Neuronal stem cell (in vitro differentiated cells): Measurements from ENCODE around the gene PARD3B.
A peak's percentile ranks its signal among the peaks of the same experiment; 100 is the strongest.

Experiments
- DNase-seq: peaks from one replicate; pipeline ENCODE4 v3.0.0-alpha.2; 2013; ENCODE audit warnings: low spot score
- H2AFZ ChIP-seq: one replicate; pipeline ENCODE4 v1.6.1; 2013; ENCODE audit warnings: mild to moderate bottlenecking, low read length, inconsistent platforms
- H2AK5ac ChIP-seq: 2 replicates; pipeline ENCODE4 v1.6.1; 2013; ENCODE audit warnings: low read depth, mild to moderate bottlenecking, inconsistent platforms, low read length, moderate library complexity, mixed read lengths
- H2BK120ac ChIP-seq: 2 replicates; pipeline ENCODE4 v1.6.1; 2013; ENCODE audit warnings: low read depth, mild to moderate bottlenecking, inconsistent platforms, low read length, moderate library complexity, mixed read lengths
- H2BK12ac ChIP-seq: one replicate; pipeline ENCODE4 v1.6.1; 2013; ENCODE audit warnings: low read length, inconsistent platforms
- H2BK15ac ChIP-seq: 2 replicates; pipeline ENCODE4 v1.6.1; 2013; ENCODE audit warnings: mild to moderate bottlenecking, low read length, inconsistent platforms, mixed read lengths
- H2BK5ac ChIP-seq: one replicate; pipeline ENCODE4 v1.6.1; 2013; ENCODE audit warnings: inconsistent platforms, mild to moderate bottlenecking, low read length, moderate library complexity
- H3K14ac ChIP-seq: one replicate; pipeline ENCODE4 v1.6.1; 2013; ENCODE audit warnings: low read length, inconsistent platforms
- H3K18ac ChIP-seq: 2 replicates; pipeline ENCODE4 v1.6.1; 2013; ENCODE audit warnings: low read length, inconsistent platforms
- H3K23ac ChIP-seq: 2 replicates; pipeline ENCODE4 v1.6.1; 2013; ENCODE audit warnings: low read depth, mild to moderate bottlenecking, mixed read lengths, low read length, inconsistent platforms; ENCODE audit not compliant: poor library complexity
- H3K27ac ChIP-seq: replicated peaks from 3 replicates; pipeline ENCODE4 v1.5.1; 2013; ENCODE audit warnings: low read length, inconsistent platforms
- H3K27me3 ChIP-seq, 3 experiments: 2 replicates each; pipeline ENCODE4 v1.6.1; 2013; ENCODE audit warnings: low read length in 3 of 3, mild to moderate bottlenecking in 2 of 3, inconsistent platforms in 1 of 3, low read depth in 1 of 3, mixed read lengths in 1 of 3, moderate library complexity in 1 of 3; ENCODE audit not compliant: control insufficient read depth in 3 of 3, insufficient read depth in 3 of 3
- H3K36me3 ChIP-seq, 2 donors: replicated peaks in 1 of 2; 2 replicates each; pipeline ENCODE4 v1.6.1; 2013; ENCODE audit warnings: low read length in 2 of 2; ENCODE audit not compliant: control insufficient read depth in 2 of 2, insufficient read depth in 2 of 2
- H3K4ac ChIP-seq: 2 replicates; pipeline ENCODE4 v1.6.1; 2013; ENCODE audit warnings: inconsistent platforms, mild to moderate bottlenecking, low read length, moderate library complexity
- H3K4me1 ChIP-seq, 2 donors: 1 replicate in 1 of 2; 2 replicates in 1 of 2; pipeline ENCODE4 v1.6.1; 2013; ENCODE audit warnings: low read length in 2 of 2, low read depth in 1 of 2; ENCODE audit not compliant: control insufficient read depth in 2 of 2, insufficient read depth in 1 of 2
- H3K4me2 ChIP-seq: one replicate; pipeline ENCODE4 v1.6.1; 2013; ENCODE audit warnings: mild to moderate bottlenecking, low read length, inconsistent platforms; ENCODE audit not compliant: insufficient read depth, poor library complexity, severe bottlenecking
- H3K4me3 ChIP-seq, 2 donors: 2 replicates each; pipeline ENCODE4 v1.5.1; 2013; ENCODE audit warnings: low read length in 2 of 2, mild to moderate bottlenecking in 2 of 2, inconsistent platforms in 1 of 2, moderate library complexity in 1 of 2
- H3K79me1 ChIP-seq: one replicate; pipeline ENCODE4 v1.6.1; 2013; ENCODE audit warnings: low read depth, mild to moderate bottlenecking, inconsistent platforms, low read length, moderate library complexity
- H3K9ac ChIP-seq: one replicate; pipeline ENCODE4 v1.6.1; 2013; ENCODE audit warnings: mild to moderate bottlenecking, low read depth, low read length, inconsistent platforms; ENCODE audit not compliant: poor library complexity
- H3K9me3 ChIP-seq, 2 donors: replicated peaks in 1 of 2; 2 replicates each; pipeline versions ENCODE3 to v1.6.1; 2013; ENCODE audit warnings: low read length in 2 of 2, mild to moderate bottlenecking in 2 of 2, inconsistent platforms in 1 of 2, low read depth in 1 of 2, mixed read lengths in 1 of 2, moderate library complexity in 1 of 2; ENCODE audit not compliant: control insufficient read depth in 2 of 2, insufficient read depth in 1 of 2
- H4K8ac ChIP-seq: one replicate; pipeline ENCODE4 v1.6.1; 2013; ENCODE audit warnings: low read depth, mild to moderate bottlenecking, inconsistent platforms, low read length, moderate library complexity
- H4K91ac ChIP-seq: one replicate; pipeline ENCODE4 v1.6.1; 2013; ENCODE audit warnings: low read length, low read depth, mild to moderate bottlenecking, inconsistent platforms; ENCODE audit not compliant: poor library complexity
- WGBS, 2 donors: extraction: QIAGEN DNeasy Blood & Tissue Kit; methylation state at CpG; one replicate each; pipeline ENCODE4 v1.1.7; 2013; ENCODE audit warnings: missing lambda C conversion rate in 2 of 2, mixed read lengths in 1 of 2; ENCODE audit not compliant: insufficient read length in 2 of 2, insufficient replicate concordance in 1 of 2; ENCODE audit errors: extremely low coverage in 2 of 2; 5-methylcytosine and 5-hydroxymethylcytosine counted together

PARD3B gene

GRCh38 chr2:205076405-205076804, 531.1 kb downstream of the PARD3B start:
- Histone ChIP-seq H2AK5ac (no peak overlapping the region), H3K14ac (no peak overlapping the region), H3K23ac (no peak overlapping the region), H4K8ac (no peak overlapping the region), H4K91ac (no peak overlapping the region), H3K27ac (no peak overlapping the region), H3K36me3 (no peaks in the 10 kb centered on the region), H2BK120ac (no peak overlapping the region), H3K4me3 (no peak overlapping the region), H3K9me3 (peaks cover 0 to 3% of the 10 kb centered on the region in 2 donors), H3K27me3 (no peaks in the 10 kb centered on the region), H2BK5ac (no peak overlapping the region), H2BK15ac (no peak overlapping the region), H3K4me2 (no peak overlapping the region), H3K4me1 (peaks cover 0 to 2% of the 10 kb centered on the region in 2 donors), H3K79me1 (no peaks in the 10 kb centered on the region), H3K9ac (no peak overlapping the region), H3K4ac (no peak overlapping the region), H2BK12ac (no peak overlapping the region), H3K18ac (no peak overlapping the region), H2AFZ (no peak overlapping the region)
- DNase-seq = no peak
- WGBS, 2 donors = no CpG with 5 or more reads among the region's 3 CpGs

DNA sequence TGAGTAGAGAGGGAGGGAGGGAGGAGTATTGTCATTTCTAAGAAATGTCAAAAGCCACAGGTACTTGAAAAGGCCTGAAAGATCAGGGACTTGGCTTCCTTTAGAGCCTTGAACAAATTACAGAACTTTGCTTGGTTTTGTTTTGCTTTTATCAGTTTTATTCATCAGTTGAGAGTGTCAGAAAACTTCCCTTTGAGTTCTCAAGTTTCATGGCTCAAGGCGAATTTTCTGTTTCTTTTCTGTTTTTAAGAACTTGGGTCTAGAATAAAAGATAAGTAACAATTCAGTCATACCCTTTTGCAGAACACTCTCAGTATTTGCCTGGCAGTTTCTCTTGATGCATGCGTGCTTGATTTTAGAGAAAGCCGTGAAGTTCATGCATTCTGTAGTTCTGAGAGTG, 531.9 kb downstream of the PARD3B start:
- Histone ChIP-seq H3K14ac (no peak overlapping the region), H3K27me3 (no peaks in the 10 kb centered on the region), H4K8ac (no peak overlapping the region), H2BK120ac (no peak overlapping the region), H3K36me3 (no peaks in the 10 kb centered on the region), H3K27ac (no peak overlapping the region), H2BK15ac (no peak overlapping the region), H3K9ac (no peak overlapping the region), H2AFZ (no peak overlapping the region), H3K4me3 (no peak overlapping the region), H2BK5ac (no peak overlapping the region), H3K79me1 (no peaks in the 10 kb centered on the region), H3K4me1 (peaks cover 0 to 2% of the 10 kb centered on the region in 2 donors), H3K23ac (no peak overlapping the region), H3K4me2 (no peak overlapping the region), H3K4ac (no peak overlapping the region), H4K91ac (no peak overlapping the region), H3K9me3 (peaks cover 0 to 3% of the 10 kb centered on the region in 2 donors), H2AK5ac (no peak overlapping the region), H3K18ac (no peak overlapping the region), H2BK12ac (no peak overlapping the region)
- WGBS, 2 donors = no CpG with 5 or more reads among the region's 3 CpGs
- no peak for DNase-seq

- Histone ChIP-seq H3K4me2 (no peak overlapping the region), H4K91ac (no peak overlapping the region), H2BK120ac (no peak overlapping the region), H3K4ac (peak overlapping the region; percentile 89), H2AFZ (no peak overlapping the region), H3K79me1 (no peaks in the 10 kb centered on the region), H3K23ac (no peak overlapping the region), H3K18ac (peak overlapping the region; percentile 52), H2BK15ac (no peak overlapping the region), H3K9ac (no peak overlapping the region), H4K8ac (no peak overlapping the region), H3K27me3 (no peaks in the 10 kb centered on the region), H3K27ac (no peak overlapping the region), H3K4me3 (no peak overlapping the region), H2BK12ac (no peak overlapping the region), H2BK5ac (no peak overlapping the region), H2AK5ac (no peak overlapping the region), H3K9me3 (no peaks in the 10 kb centered on the region), H3K4me1 (peaks cover 0 to 2% of the 10 kb centered on the region in 2 donors), H3K14ac (no peak overlapping the region), H3K36me3 (no peaks in the 10 kb centered on the region)
- WGBS, 2 donors = no CpG with 5 or more reads among the region's 6 CpGs
- no peak for DNase-seq
Measured at GRCh38 chr2:205078762-205079161, 533.5 kb downstream of the PARD3B start.

DNA sequence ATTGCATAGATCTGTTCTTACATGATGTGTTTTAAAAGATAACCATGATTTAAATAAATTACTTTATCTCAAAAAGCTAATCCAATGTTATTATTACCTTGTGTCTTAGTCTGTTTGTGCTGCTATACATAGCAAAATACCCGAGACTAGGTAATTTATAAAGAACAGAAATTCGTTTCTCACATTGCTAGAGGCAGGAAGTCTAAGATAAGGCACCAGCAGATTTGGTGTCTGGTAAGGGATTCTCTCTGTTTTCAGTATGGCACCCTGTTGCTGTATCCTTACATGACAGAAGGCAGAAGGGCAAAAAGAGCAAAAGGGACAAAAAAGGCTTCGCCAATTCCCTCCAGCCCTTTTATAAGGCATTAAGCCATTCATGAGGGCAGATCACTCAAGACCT, 533.9 kb downstream of the PARD3B start:
- Histone ChIP-seq H3K18ac (no peak overlapping the region), H2AFZ (no peak overlapping the region), H3K4me1 (peaks cover 0 to 2% of the 10 kb centered on the region in 2 donors), H2BK12ac (no peak overlapping the region), H3K9me3 (no peaks in the 10 kb centered on the region), H3K36me3 (no peaks in the 10 kb centered on the region), H4K91ac (no peak overlapping the region), H2BK15ac (no peak overlapping the region), H3K4me2 (no peak overlapping the region), H3K9ac (no peak overlapping the region), H2BK5ac (no peak overlapping the region), H2AK5ac (no peak overlapping the region), H3K14ac (no peak overlapping the region), H3K4ac (no peak overlapping the region), H3K27me3 (no peaks in the 10 kb centered on the region), H4K8ac (no peak overlapping the region), H3K23ac (no peak overlapping the region), H3K4me3 (no peak overlapping the region), H3K79me1 (no peaks in the 10 kb centered on the region), H3K27ac (no peak overlapping the region), H2BK120ac (no peak overlapping the region)
- WGBS, 2 donors = no CpG with 5 or more reads among the region's 3 CpGs
- DNase-seq = no peak
